HL-60/S4 treated with phorbol 12-myristate 13-acetate at 8.2 ng/mL for 4 days and 3 days (cell line): ENCODE results near the gene CACNA2D3.

Source experiments
- in situ Hi-C: fragments of 300-500 bp; cut with MboI; formaldehyde crosslinking; loops from 2 replicates; pipeline ENCODE4 v1.15.0; 2022; ENCODE audit warnings: low sequenced_read_pairs

The CACNA2D3 gene

GRCh38 chr3:54168451-54168850 is 46.1 kb downstream of the CACNA2D3 start:
- in situ Hi-C loops: no loop called here

DNA sequence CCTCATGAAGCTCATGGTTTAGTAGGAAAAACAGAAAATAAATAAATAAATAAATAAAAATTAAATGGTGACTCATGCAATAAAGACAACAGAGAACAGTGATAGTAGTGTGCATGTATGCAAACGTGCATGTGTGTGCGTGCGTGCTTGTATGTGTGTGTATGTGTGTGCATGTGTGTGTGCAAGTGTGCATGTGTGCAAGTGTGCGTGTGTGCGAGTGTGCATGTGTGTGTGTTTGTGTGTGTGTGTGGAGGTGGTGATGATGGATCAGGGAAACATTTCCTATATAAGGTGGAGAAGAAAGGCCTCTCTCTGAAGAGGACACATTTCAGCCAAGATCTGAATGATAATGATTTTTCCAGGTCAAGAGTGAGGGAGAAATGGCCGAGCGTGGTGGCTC is 47.2 kb downstream of the CACNA2D3 start:
- in situ Hi-C loops: no loop called here

DNA sequence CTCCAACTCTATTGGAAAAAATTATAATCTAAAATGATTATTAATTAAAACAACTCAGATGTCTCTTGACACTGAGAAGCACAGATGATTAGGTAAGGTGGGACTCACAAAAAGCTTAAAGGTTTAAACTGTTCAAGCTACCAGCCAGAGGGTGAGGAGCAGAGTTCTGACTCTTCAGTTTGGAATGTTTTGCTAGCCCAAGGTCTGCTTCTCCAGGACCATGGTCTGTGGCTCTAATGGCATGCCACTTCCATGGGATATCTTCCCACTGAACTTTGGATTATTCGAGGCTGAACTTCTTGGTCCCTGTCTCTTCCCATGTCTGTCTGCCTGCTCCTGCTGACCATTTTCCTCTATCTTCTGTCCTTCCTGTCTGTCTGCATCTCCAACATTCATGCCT is 49.2 kb downstream of the CACNA2D3 start:
- in situ Hi-C loops: no loop called here

- in situ Hi-C loops: no loop called here
Observed at GRCh38 chr3:54171951-54172350, 49.6 kb downstream of the CACNA2D3 start.

- in situ Hi-C loops: no loop called here
Observed at GRCh38 chr3:54173371-54173770, 51.0 kb downstream of the CACNA2D3 start.

GRCh38 chr3:54176106-54176505 is 53.8 kb downstream of the CACNA2D3 start:
- in situ Hi-C loops: no loop called here

GRCh38 chr3:54177816-54178215 is 55.5 kb downstream of the CACNA2D3 start:
- in situ Hi-C loops: no loop called here

GRCh38 chr3:54178376-54178775 is 56.0 kb downstream of the CACNA2D3 start:
- in situ Hi-C loops: no loop called here

- in situ Hi-C loops: no loop called here
Observed at GRCh38 chr3:54180921-54181320, 58.6 kb downstream of the CACNA2D3 start.

DNA sequence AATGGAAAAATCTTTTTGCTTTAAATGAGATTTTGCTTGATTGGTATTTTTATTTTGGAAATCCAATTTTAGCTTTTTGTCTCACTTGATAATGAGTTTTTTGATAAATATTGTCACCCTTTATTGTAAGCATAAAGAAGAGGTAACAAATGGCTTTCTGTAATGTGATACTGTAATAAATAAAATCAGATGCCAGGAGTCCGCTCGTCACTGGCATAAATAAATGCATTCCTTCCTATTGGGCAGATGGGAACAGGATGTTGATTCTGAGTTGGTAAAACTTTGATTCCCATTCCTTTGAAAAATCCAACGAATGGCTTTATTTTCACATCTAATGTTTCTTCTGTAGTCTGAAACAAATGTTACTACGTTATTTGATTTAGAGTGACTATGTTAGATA is 59.9 kb downstream of the CACNA2D3 start:
- in situ Hi-C loops: no loop called here

DNA sequence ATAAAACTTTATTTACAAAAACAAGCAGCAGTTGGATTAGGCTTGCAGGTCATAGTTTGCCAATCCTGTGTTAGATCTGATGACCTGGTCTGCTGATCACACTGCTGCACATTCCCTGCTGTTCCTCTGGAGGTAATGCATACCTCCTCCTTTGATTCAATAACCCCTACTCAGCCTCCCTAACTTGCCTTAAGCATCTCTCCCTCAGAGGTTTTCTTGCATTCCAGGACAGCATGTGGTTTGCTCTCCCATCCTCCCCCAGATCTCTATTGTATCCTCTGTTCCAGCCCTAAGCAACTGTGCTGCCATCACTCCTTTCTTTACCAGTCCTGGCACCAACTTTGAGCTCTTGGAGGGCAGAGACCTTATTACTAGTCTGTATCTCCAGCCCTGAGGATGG is 63.4 kb downstream of the CACNA2D3 start:
- in situ Hi-C loops: no loop called here

- in situ Hi-C loops: no loop called here
Observed at GRCh38 chr3:54188176-54188791, 65.9 kb downstream of the CACNA2D3 start.

DNA sequence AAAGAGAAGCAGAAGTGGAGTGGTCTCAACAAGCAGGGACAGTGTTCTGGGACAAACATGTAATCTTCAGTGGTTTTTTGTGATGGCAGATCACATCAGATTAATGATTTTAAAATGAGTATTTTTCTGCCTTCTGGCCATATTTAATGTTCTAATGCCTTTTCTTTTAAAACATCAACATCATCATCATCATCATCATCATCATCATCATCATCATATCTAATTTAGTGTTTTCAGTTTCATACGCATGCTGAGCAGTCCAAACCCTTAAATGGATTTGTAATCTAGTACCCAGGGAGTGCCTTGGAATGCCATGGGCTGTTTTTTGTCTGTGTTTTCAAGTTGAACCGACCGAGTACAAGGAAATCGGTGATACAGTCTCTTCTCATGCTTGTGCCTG is 68.9 kb downstream of the CACNA2D3 start:
- in situ Hi-C loops: no loop called here

DNA sequence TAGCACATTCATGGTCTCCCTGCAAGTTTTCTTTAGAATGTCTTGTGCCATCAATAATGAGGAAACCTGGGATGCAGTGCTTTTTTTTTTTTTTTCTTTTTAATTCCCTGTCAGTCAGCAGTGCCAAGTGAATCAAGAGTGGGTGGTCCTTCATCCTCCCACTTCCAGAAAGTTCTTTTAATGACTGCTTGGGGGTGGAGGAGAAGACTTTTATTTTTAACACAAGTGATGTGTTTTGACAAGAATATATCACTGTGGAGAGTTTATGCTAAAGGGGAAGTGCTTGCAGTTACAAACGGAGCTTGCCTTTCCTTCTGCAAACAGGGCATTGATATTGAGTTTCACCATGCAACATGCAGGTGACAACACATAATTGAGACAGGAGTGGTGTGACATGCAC is 69.7 kb downstream of the CACNA2D3 start:
- in situ Hi-C loops: no loop called here

DNA sequence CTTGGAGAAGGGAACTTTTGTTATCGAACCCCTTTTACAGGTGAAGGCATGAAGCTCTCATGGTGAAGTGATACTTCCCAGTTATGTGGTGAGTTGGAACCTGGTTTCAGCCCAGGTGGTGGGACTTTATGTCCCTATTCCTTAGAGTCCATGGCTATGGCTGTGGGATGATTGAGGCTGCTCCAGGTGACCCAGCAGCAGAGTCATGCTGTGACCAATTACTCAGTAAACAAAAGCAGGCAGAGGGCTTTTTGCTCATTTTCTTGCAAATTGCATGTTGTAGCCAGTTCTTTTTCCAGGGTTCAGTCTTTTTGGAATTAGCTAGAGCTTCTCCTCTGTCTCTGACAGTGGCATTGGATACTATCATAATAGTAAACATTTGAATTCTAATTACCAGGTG is 70.7 kb downstream of the CACNA2D3 start:
- in situ Hi-C loops: no loop called here

- in situ Hi-C loops: no loop called here
Observed at GRCh38 chr3:54196360-54196991, 74.1 kb downstream of the CACNA2D3 start.

DNA sequence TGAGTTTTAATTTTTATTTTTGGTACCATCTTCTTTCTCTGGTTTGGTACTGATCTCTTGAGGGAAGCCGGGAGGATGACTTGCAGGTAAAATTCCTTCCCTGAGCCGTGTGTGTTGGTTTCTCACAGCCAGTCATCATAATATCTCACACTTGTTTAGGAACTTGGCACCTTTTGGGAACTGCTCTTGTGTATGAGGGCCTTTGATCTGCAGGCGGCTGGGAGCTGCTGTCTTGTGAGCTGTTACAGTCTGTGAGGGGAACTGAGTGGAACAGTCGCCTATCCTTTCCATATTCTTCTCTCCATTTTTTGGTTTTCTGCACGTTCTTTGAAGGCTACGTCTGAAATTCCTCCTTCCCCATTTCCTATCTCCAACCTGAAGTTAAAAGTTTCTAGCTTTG is 75.2 kb downstream of the CACNA2D3 start:
- in situ Hi-C loops: no loop called here

GRCh38 chr3:54198556-54198955 is 76.2 kb downstream of the CACNA2D3 start:
- in situ Hi-C loops: no loop called here

GRCh38 chr3:54202054-54202453 is 79.7 kb downstream of the CACNA2D3 start:
- in situ Hi-C loops: no loop called here

DNA sequence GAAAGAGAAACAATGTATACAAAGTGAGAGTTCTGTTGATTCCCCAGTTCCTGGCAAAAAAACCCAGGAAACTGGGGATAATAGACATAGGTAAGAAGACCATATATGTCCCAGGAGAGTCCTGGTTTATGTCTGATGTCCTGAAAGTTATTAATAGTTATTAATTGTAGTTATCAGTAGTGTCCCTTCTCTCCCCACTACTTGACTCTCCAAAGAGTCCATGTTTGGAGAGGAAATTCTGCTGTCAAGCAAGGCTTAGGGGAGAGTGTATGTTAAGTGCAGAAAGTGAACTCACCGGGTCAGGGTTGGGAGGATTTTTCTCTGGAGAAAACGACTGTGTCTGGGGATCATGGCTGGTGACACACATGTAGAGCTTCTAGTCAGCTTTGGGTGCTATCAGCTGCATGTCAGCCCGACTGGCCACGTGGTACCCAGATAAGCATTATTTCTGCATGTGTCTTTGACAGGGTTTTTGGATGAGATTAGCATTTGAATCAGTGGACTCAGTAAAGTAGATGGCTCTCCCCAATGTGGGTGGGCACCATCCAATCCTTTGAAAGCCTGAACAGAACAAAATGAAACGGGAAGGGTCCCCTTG is 80.4 kb downstream of the CACNA2D3 start:
- in situ Hi-C loops: no loop called here

- in situ Hi-C loops: no loop called here
Observed at GRCh38 chr3:54206874-54207273, 84.5 kb downstream of the CACNA2D3 start.

DNA sequence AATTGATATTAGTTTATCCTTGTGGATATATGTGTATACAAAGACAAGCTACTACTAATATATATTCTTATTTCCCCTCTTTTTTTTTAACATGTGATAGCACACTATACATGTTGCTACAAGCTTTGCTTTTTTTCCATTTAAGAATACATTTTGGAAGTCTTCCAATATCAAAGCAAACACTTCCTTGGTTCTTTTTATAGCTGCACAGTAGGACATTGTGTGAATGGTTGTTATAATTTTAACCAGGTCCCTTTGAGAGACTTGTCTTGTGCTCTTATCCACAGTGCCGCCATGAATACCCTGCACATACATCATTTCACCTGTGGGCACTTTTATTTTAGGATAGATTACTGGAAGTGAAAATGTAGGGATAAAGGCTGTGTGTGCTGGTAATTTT is 88.7 kb downstream of the CACNA2D3 start:
- in situ Hi-C loops: no loop called here

GRCh38 chr3:54212723-54213122 is 90.4 kb downstream of the CACNA2D3 start:
- in situ Hi-C loops: no loop called here
